GM12891 (cell line): ENCODE data around the gene VEGFB.

ENCODE experiments used
- DNase-seq: peaks from one replicate; pipeline ENCODE4 v3.0.0; 2011; ENCODE audit warnings: low spot score; ENCODE audit not compliant: insufficient read length
- FAIRE-seq: peaks from 2 replicates; lab custom pipeline; 2011; peaks lifted over from hg19 to GRCh38; lab: Jason Lieb, UNC
- PAX5 ChIP-seq: IDR thresholded peaks from 2 replicates; pipeline ENCODE4 v1.6.1; 2011; ENCODE audit warnings: low read length, moderate library complexity, mild to moderate bottlenecking; ENCODE audit not compliant: insufficient read depth, severe bottlenecking
- POLR2A ChIP-seq: IDR thresholded peaks from 2 replicates; pipeline ENCODE4 v1.6.1; 2011; ENCODE audit warnings: low read depth, low read length, control low read depth
- POLR2AphosphoS5 ChIP-seq: IDR thresholded peaks from 2 replicates; pipeline ENCODE4 v1.6.1; 2011; ENCODE audit warnings: low read depth, low read length, control low read depth
- POU2F2 ChIP-seq: IDR thresholded peaks from 2 replicates; pipeline ENCODE4 v1.6.1; 2011; ENCODE audit warnings: low read depth, mild to moderate bottlenecking, control low read depth, low read length, moderate library complexity
- SPI1 ChIP-seq: IDR thresholded peaks from 2 replicates; pipeline ENCODE4 v1.6.1; 2011; ENCODE audit warnings: low read depth, low read length, control low read depth
- TAF1 ChIP-seq: IDR thresholded peaks from 2 replicates; pipeline ENCODE4 v1.6.1; 2011; ENCODE audit warnings: low read depth, low read length, control low read depth

The VEGFB gene

DNA sequence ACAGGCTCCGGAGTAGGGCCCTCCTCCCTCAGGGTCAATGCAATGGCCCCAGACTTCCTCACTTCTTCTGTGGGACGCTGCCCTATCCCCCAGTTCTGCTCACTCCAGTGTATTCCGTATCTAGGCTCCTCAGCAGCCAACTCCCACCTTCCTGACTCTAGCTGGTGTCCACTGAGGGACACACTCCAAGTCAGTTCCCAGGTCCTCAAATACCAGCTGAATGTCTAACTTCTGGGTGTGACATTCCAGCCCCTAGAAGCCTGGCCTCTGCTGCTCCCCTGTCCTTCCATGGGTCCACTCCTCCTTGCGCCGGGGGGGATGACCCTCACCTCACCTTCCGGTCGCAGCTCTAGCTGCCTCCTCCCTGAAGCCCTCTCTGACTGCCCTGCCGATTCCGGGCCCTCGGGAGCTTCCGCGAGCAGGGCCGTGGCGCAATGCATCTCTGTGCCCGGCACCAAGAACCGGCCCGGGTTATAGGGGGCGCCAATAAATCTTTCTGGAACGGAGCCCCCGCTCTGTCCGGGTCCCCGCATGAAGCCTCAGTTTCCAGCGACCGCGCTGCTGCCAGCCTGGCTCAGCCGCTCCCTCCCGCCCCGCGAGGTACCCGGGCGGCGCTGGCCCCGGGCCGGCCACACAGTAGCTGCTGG lies 34.6 kb downstream of the VEGFB start:
- DNase-seq (no peak), FAIRE-seq (no peak)
- TF ChIP-seq POU2F2 = no peak
- 0 out of 2 replicates have a peak, but pooled peaks have one; percentile 20 for TF ChIP-seq TAF1
- no peak for TF ChIP-seq POLR2A
- TF ChIP-seq SPI1 = no peak
- TF ChIP-seq PAX5 = no peak
- no peak for TF ChIP-seq POLR2AphosphoS5

GRCh38 chr11:64269540-64270220 lies 35.3 kb downstream of the VEGFB start:
- TF ChIP-seq SPI1 (peak; percentile 67), TAF1 (peak; percentile 62; the same call in 1 of the 2 replicates), POLR2A (peak; percentile 67), POLR2AphosphoS5 (peak; percentile 75), PAX5 (no peak), POU2F2 (peak; percentile 91)
- FAIRE-seq = peak; percentile 93
- DNase-seq = peak; percentile 84

DNA sequence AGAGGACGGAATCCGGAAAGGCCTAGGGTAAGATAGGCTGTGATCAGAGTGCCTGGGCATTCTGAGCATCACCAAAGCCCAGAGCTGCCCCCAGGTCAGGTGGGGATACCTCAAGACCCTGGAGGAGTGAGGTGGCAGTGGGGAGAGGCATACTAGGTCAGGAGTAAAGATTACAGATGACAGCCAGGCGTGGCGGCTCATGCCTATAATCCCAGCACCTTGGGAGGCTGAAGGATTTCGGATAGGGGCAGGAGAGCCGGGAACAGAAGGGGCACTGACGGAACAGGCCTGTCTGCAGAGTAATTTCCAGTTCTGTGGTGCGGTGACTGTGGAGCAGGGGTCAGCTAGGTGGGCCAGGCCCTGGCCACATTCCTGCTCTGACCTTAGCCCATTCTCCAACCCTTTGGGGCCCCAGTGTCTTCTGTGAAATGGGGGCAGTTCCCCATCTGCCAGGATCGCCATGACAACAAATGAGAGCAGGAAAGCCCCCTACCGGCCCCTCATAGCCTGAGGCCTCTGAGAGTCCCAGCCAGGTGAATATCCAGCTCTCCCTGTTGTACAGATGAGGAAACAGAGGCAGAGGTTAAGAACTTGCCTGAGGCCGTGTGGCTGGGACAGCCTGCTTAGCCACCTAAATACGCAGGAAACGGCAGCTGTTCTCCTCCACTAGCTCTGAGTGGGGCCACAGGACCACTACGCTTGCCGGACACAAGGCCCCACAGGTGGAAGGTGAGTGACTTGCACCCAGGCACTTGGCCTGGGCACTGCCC lies 40.8 kb downstream of the VEGFB start:
- no peak for DNase-seq
- FAIRE-seq = no peak
- TF ChIP-seq TAF1 = no peak
- TF ChIP-seq SPI1 = no peak
- no peak for TF ChIP-seq PAX5
- no peak for TF ChIP-seq POU2F2
- no peak for TF ChIP-seq POLR2A
- TF ChIP-seq POLR2AphosphoS5 = no peak

DNA sequence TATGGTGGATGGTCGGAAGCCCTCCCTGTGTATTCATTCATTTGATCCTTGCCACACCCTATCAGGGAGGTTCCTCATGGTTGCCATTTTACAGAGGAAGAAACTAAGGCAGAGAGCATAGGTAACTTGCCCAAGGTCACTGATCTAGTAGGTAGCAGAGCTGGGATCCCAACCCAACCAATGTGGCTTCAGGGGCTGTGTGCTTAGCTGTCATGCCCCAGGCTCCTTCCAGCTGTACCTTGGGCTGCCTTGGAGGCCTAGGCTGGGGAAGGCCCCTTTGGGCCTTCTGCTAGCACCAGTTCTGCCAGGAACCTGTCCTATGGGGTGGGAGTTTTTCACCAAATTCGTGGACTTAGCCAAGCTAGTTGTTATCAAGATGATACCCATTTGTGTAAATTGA lies 41.5 kb downstream of the VEGFB start:
- no peak for TF ChIP-seq POU2F2
- no peak for TF ChIP-seq SPI1
- no peak for TF ChIP-seq TAF1
- no peak for TF ChIP-seq POLR2A
- no peak for TF ChIP-seq POLR2AphosphoS5
- TF ChIP-seq PAX5 = no peak
- no peak for FAIRE-seq
- no peak for DNase-seq

- no peak for TF ChIP-seq SPI1
- TF ChIP-seq POU2F2 = no peak
- TF ChIP-seq PAX5 = no peak
- no peak for TF ChIP-seq POLR2A
- TF ChIP-seq POLR2AphosphoS5 = no peak
- no peak for TF ChIP-seq TAF1
- FAIRE-seq = no peak
- no peak for DNase-seq
Measured at GRCh38 chr11:64276653-64277431, 42.5 kb downstream of the VEGFB start.

DNA sequence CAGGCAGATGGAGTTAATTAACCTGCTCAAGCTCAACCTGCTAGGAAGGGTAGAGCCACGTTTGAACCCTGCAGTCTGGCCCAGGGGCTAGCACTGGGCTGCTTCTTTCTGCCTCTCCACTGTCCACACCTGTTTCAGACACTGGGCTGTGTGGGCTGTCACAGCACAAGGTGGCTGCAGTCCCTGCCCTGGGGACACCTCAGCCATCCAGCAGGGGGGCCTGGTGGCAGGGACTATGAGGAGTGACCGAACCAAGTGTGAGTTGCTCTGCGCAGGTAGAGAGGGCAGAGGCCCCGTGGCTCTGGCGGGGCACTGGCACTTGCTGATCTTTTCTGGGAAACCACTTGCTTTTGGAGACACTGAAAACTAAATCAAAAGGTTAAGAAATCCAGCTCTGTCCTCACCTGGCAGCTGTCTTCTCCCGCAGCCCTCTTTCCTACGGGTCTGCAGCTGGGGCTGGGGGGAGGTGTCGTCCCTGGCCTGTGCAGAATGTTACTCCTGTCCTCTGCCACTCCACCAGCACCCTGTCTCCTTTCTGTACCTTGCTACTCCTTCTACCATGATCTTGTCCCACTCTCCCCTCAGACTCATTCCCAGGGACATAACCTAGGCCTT lies 44.3 kb downstream of the VEGFB start:
- FAIRE-seq (no peak), DNase-seq (no peak)
- TF ChIP-seq TAF1 (no peak), POLR2AphosphoS5 (no peak), PAX5 (no peak), SPI1 (no peak), POU2F2 (no peak)

- TF ChIP-seq SPI1 (no peak), POLR2A (no peak)
- DNase-seq (no peak), FAIRE-seq (no peak)
Measured at GRCh38 chr11:64281957-64282770, 47.8 kb downstream of the VEGFB start.

DNA sequence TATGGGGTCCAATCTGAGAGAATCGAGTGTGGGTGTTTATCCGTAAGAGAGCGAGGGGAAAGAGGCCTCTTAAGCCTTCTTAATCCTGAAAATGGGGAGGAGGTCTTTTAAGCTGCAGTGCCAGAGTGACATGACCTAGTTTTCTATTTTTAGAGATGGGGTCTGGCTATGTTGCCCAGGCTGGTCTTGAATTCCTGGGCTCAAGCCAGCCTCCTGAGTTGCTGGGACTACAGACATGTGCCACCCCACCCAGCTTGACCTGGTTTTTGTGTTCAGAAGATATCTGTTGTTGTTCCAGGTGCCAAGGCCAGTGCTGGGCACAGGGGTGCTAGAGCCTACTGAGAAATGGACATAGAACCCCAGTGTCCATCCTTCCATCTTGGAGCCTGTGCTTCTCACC lies 48.7 kb downstream of the VEGFB start:
- FAIRE-seq = no peak
- no peak for TF ChIP-seq SPI1
- no peak for TF ChIP-seq POU2F2
- TF ChIP-seq POLR2AphosphoS5 = no peak
- no peak for TF ChIP-seq PAX5
- no peak for TF ChIP-seq POLR2A
- TF ChIP-seq TAF1 = no peak
- DNase-seq = no peak
